ENCODE data around the gene ZNF772.

ZNF772 gene

DNA sequence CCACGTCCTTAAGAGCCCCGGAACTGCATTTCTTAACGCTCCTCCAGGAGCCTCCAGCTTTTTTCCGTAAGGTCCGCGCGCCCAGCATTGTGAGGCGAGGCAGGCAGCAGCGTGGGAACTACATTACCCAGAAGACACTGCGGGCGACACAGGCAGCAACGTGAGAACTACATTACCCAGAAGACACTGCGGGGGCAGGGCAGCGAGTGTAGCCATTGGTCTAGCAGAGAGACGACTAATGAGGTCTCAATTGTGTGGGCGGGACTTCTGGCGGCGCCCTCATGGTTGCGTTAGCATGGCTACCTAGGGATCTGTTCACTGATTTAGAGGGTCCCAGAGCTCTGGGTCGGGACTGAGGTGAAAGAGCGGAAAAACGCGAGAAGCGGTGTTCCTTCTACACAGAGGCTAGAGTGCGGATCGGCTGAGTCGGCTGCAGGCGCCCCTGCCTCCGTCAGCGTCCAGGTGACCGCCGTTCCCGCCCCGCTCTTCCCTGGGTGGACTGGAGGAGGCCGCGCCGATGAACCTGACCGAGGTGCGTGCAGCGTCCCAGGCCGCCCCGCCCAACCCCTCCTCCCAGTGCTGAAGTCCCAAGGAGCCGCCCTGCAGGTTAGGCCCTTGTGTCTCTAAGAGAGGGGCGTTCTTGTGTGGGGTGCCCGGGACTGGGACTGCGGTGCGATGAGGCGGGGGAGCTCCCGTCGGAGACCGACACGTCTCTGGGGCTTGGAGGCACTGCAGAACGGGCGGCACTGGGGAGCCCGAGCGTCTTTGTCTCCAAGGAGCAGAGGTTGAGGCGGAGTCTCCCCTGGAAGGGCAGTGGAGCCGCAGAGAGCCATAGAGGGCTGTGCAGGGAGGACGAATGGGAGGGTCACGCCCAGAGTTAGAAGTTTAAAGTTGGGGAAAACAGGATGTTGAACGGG lies 42.0 kb downstream of the ZNF772 start, which contains the start of gene ZNF749:
ZNF749 (plus strand) TSS at position 264 of the 917 bp plus-strand sequence; CDS start at position 518, 254 bp downstream.
- DNase-seq = peak; percentile 91

DNA sequence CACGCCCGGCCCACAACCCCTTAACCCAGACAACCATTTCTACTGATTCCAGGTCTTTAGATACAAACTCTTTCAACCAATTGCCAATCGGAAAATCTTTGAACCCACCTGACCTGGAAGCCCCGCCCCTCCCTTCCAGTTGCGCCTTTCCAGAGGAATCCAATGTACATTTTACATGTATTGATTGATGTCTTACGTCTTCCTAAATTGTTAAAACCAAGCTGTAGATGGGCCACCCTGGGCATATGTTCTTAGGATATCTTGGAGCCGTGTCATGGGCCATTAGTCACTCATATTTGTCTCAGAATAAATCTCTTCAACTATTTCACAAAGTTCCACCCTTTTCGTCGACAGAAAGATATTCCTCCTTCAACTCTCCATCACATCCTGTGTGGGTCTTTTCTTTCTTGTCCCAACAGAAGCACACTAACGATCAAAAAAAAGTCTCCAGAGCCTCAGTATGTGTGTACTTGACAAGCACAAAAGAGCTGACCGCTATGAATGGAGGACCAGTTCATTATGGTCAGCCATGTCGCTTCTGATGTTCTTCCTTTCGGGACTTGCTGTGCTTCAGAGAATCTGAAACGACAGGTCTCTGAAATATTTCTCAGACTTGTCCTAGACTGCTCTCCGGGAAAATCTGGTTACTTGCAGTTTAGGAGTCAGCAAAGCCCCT lies 42.8 kb downstream of the ZNF772 start:
- DNase-seq = no peak

DNA sequence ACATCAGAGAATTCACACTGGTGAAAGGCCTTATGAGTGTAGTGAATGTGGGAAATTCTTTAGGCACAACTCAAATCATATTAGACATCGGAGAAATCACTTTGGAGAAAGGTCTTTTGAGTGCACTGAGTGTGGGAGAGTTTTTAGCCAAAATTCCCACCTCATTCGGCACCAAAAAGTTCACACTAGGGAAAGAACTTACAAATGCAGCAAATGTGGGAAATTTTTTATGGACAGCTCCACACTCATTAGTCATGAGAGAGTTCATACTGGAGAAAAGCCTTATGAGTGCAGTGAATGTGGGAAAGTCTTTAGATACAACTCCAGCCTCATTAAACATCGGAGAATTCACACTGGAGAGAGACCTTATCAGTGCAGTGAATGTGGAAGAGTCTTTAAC lies 56.3 kb downstream of the ZNF772 start:
- no peak for DNase-seq

DNA sequence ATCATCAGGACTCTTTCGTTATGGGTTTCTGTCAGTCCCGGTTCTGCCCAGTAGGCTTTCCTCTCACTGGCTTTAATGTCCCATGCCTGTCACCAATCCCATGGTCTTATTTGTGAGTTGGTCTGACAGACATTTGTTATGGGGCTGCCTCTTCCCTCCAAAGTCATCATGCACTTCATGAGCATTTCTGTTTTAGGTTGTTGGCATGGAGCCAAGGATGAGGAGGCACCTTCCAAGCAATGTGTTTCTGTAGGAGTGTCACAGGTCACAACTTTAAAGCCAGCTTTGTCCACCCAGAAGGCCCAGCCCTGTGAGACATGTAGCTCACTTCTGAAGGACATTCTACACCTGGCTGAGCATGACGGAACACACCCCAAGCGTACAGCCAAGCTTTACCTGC lies 57.9 kb downstream of the ZNF772 start:
- DNase-seq = no peak
